Neuronal stem cell (in vitro differentiated cells): Measurements from ENCODE around the gene UGCG.

Experiments
- DNase-seq: peaks from one replicate; pipeline ENCODE4 v3.0.0-alpha.2; 2013; ENCODE audit warnings: low spot score
- H2AFZ ChIP-seq: one replicate; pipeline ENCODE4 v1.6.1; 2013; ENCODE audit warnings: mild to moderate bottlenecking, low read length, inconsistent platforms
- H2AK5ac ChIP-seq: 2 replicates; pipeline ENCODE4 v1.6.1; 2013; ENCODE audit warnings: low read depth, mild to moderate bottlenecking, inconsistent platforms, low read length, moderate library complexity, mixed read lengths
- H2BK120ac ChIP-seq: 2 replicates; pipeline ENCODE4 v1.6.1; 2013; ENCODE audit warnings: low read depth, mild to moderate bottlenecking, inconsistent platforms, low read length, moderate library complexity, mixed read lengths
- H2BK12ac ChIP-seq: one replicate; pipeline ENCODE4 v1.6.1; 2013; ENCODE audit warnings: low read length, inconsistent platforms
- H2BK15ac ChIP-seq: 2 replicates; pipeline ENCODE4 v1.6.1; 2013; ENCODE audit warnings: mild to moderate bottlenecking, low read length, inconsistent platforms, mixed read lengths
- H2BK5ac ChIP-seq: one replicate; pipeline ENCODE4 v1.6.1; 2013; ENCODE audit warnings: inconsistent platforms, mild to moderate bottlenecking, low read length, moderate library complexity
- H3K14ac ChIP-seq: one replicate; pipeline ENCODE4 v1.6.1; 2013; ENCODE audit warnings: low read length, inconsistent platforms
- H3K18ac ChIP-seq: 2 replicates; pipeline ENCODE4 v1.6.1; 2013; ENCODE audit warnings: low read length, inconsistent platforms
- H3K23ac ChIP-seq: 2 replicates; pipeline ENCODE4 v1.6.1; 2013; ENCODE audit warnings: low read depth, mild to moderate bottlenecking, mixed read lengths, low read length, inconsistent platforms; ENCODE audit not compliant: poor library complexity
- H3K27ac ChIP-seq: replicated peaks from 3 replicates; pipeline ENCODE4 v1.5.1; 2013; ENCODE audit warnings: low read length, inconsistent platforms
- H3K27me3 ChIP-seq, 3 experiments: 2 replicates each; pipeline ENCODE4 v1.6.1; 2013; ENCODE audit warnings: low read length in 3 of 3, mild to moderate bottlenecking in 2 of 3, inconsistent platforms in 1 of 3, low read depth in 1 of 3, mixed read lengths in 1 of 3, moderate library complexity in 1 of 3; ENCODE audit not compliant: control insufficient read depth in 3 of 3, insufficient read depth in 3 of 3
- H3K36me3 ChIP-seq, 2 donors: replicated peaks in 1 of 2; 2 replicates each; pipeline ENCODE4 v1.6.1; 2013; ENCODE audit warnings: low read length in 2 of 2; ENCODE audit not compliant: control insufficient read depth in 2 of 2, insufficient read depth in 2 of 2
- H3K4ac ChIP-seq: 2 replicates; pipeline ENCODE4 v1.6.1; 2013; ENCODE audit warnings: inconsistent platforms, mild to moderate bottlenecking, low read length, moderate library complexity
- H3K4me1 ChIP-seq, 2 donors: 1 replicate in 1 of 2; 2 replicates in 1 of 2; pipeline ENCODE4 v1.6.1; 2013; ENCODE audit warnings: low read length in 2 of 2, low read depth in 1 of 2; ENCODE audit not compliant: control insufficient read depth in 2 of 2, insufficient read depth in 1 of 2
- H3K4me2 ChIP-seq: one replicate; pipeline ENCODE4 v1.6.1; 2013; ENCODE audit warnings: mild to moderate bottlenecking, low read length, inconsistent platforms; ENCODE audit not compliant: insufficient read depth, poor library complexity, severe bottlenecking
- H3K4me3 ChIP-seq, 2 donors: 2 replicates each; pipeline ENCODE4 v1.5.1; 2013; ENCODE audit warnings: low read length in 2 of 2, mild to moderate bottlenecking in 2 of 2, inconsistent platforms in 1 of 2, moderate library complexity in 1 of 2
- H3K79me1 ChIP-seq: one replicate; pipeline ENCODE4 v1.6.1; 2013; ENCODE audit warnings: low read depth, mild to moderate bottlenecking, inconsistent platforms, low read length, moderate library complexity
- H3K9ac ChIP-seq: one replicate; pipeline ENCODE4 v1.6.1; 2013; ENCODE audit warnings: mild to moderate bottlenecking, low read depth, low read length, inconsistent platforms; ENCODE audit not compliant: poor library complexity
- H3K9me3 ChIP-seq, 2 donors: replicated peaks in 1 of 2; 2 replicates each; pipeline versions ENCODE3 to v1.6.1; 2013; ENCODE audit warnings: low read length in 2 of 2, mild to moderate bottlenecking in 2 of 2, inconsistent platforms in 1 of 2, low read depth in 1 of 2, mixed read lengths in 1 of 2, moderate library complexity in 1 of 2; ENCODE audit not compliant: control insufficient read depth in 2 of 2, insufficient read depth in 1 of 2
- H4K8ac ChIP-seq: one replicate; pipeline ENCODE4 v1.6.1; 2013; ENCODE audit warnings: low read depth, mild to moderate bottlenecking, inconsistent platforms, low read length, moderate library complexity
- H4K91ac ChIP-seq: one replicate; pipeline ENCODE4 v1.6.1; 2013; ENCODE audit warnings: low read length, low read depth, mild to moderate bottlenecking, inconsistent platforms; ENCODE audit not compliant: poor library complexity
- WGBS, 2 donors: extraction: QIAGEN DNeasy Blood & Tissue Kit; methylation state at CpG; one replicate each; pipeline ENCODE4 v1.1.7; 2013; ENCODE audit warnings: missing lambda C conversion rate in 2 of 2, mixed read lengths in 1 of 2; ENCODE audit not compliant: insufficient read length in 2 of 2, insufficient replicate concordance in 1 of 2; ENCODE audit errors: extremely low coverage in 2 of 2; 5-methylcytosine and 5-hydroxymethylcytosine counted together

UGCG gene

DNA sequence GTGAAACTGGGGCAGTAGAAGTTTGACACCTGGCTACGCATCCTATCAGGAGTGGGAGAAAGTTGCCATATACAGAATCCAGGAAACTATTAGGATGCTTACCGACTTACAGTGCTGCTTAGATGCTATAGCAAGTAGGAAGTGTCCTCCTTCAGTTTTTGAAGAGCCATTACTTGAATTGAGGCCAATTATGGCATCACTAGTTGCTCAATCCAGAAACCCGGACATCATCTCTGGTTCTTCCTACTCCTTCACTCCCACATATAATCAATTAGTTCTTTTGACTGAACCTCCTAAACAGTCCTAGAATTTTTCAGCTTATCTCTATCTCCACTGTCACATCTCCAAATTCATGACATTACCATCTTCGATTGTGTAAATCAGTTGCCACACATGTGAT is 41.8 kb upstream of the UGCG start:
- H4K8ac ChIP-seq: no peak overlapping the region
- no peak overlapping the region for H2BK15ac ChIP-seq
- no peaks in the 10 kb centered on the region for H3K36me3 ChIP-seq
- no peak overlapping the region for H3K27ac ChIP-seq
- H3K18ac ChIP-seq: no peak overlapping the region
- no peak overlapping the region for H3K4ac ChIP-seq
- H4K91ac ChIP-seq: no peak overlapping the region
- no peak overlapping the region for H2AK5ac ChIP-seq
- H2BK12ac ChIP-seq: no peak overlapping the region
- H3K4me1 ChIP-seq: no peaks in the 10 kb centered on the region
- H2BK120ac ChIP-seq: no peak overlapping the region
- H3K9ac ChIP-seq: no peak overlapping the region
- H3K4me3 ChIP-seq: no peak overlapping the region
- no peak overlapping the region for H3K14ac ChIP-seq
- H3K27me3 ChIP-seq: no peaks in the 10 kb centered on the region
- H3K4me2 ChIP-seq: no peak overlapping the region
- no peak overlapping the region for H2BK5ac ChIP-seq
- DNase-seq: no peak
- no peak overlapping the region for H3K23ac ChIP-seq
- WGBS, 2 donors: no CpG with 5 or more reads among the region's 4 CpGs
- H3K79me1 ChIP-seq: no peaks in the 10 kb centered on the region
- no peaks in the 10 kb centered on the region for H3K9me3 ChIP-seq
- no peak overlapping the region for H2AFZ ChIP-seq

DNA sequence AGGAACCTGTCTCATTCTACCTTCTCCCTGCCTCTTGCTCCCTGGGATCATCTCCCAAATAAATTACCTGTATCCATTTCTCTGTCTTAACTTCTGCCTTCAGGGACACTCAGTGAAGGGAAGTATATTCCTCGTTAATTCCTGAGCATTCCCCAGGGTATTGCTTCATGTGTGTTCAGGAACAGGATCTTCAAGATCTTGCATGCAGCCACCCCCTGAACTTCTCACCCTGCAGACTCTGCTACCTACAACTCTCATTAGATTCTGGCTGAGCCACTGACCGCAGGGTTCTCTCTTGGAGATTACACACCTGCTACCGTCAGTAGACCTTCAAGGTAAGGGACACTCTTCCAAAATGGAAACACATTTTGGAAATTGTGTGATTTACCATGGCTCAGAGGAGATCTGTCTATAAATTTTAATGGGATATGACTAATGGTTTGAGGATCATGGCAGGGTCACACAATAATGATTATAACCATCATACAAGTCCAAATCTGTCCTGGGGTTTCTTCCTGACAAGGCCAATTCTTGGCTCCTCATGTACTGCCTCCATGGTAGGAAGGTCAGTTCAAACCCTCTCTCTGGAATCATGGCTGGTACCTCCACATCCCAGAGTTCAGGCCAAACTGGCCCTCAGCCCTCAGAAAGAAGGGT is 38.9 kb upstream of the UGCG start:
- H4K8ac ChIP-seq: no peak overlapping the region
- no peak overlapping the region for H3K4me3 ChIP-seq
- H2BK15ac ChIP-seq: no peak overlapping the region
- H3K27ac ChIP-seq: no peak overlapping the region
- H3K14ac ChIP-seq: no peak overlapping the region
- H3K36me3 ChIP-seq: no peaks in the 10 kb centered on the region
- no peak overlapping the region for H2BK120ac ChIP-seq
- no peaks in the 10 kb centered on the region for H3K4me1 ChIP-seq
- no peak overlapping the region for H2AFZ ChIP-seq
- no peak overlapping the region for H3K18ac ChIP-seq
- no peaks in the 10 kb centered on the region for H3K27me3 ChIP-seq
- no peak overlapping the region for H2BK5ac ChIP-seq
- no peak for DNase-seq
- H4K91ac ChIP-seq: no peak overlapping the region
- H2AK5ac ChIP-seq: no peak overlapping the region
- no peak overlapping the region for H2BK12ac ChIP-seq
- H3K79me1 ChIP-seq: no peaks in the 10 kb centered on the region
- H3K4ac ChIP-seq: no peak overlapping the region
- H3K9ac ChIP-seq: no peak overlapping the region
- H3K4me2 ChIP-seq: no peak overlapping the region
- H3K23ac ChIP-seq: no peak overlapping the region
- WGBS, 2 donors: no CpG with 5 or more reads among the region's 3 CpGs
- no peaks in the 10 kb centered on the region for H3K9me3 ChIP-seq

- H3K23ac ChIP-seq: no peak overlapping the region
- H3K27ac ChIP-seq: no peak overlapping the region
- H4K8ac ChIP-seq: no peak overlapping the region
- H2AFZ ChIP-seq: no peak overlapping the region
- no peak overlapping the region for H2BK12ac ChIP-seq
- H3K4me2 ChIP-seq: no peak overlapping the region
- no CpG with 5 or more reads among the region's 4 CpGs for WGBS, 2 donors
- no peak overlapping the region for H3K4ac ChIP-seq
- no peak for DNase-seq
- no peak overlapping the region for H3K9ac ChIP-seq
- no peaks in the 10 kb centered on the region for H3K36me3 ChIP-seq
- H4K91ac ChIP-seq: no peak overlapping the region
- H3K4me1 ChIP-seq: peaks cover 0 to 5% of the 10 kb centered on the region in 2 donors
- H3K14ac ChIP-seq: no peak overlapping the region
- no peaks in the 10 kb centered on the region for H3K27me3 ChIP-seq
- no peak overlapping the region for H3K18ac ChIP-seq
- H2AK5ac ChIP-seq: no peak overlapping the region
- H3K4me3 ChIP-seq: no peak overlapping the region
- no peaks in the 10 kb centered on the region for H3K79me1 ChIP-seq
- no peaks in the 10 kb centered on the region for H3K9me3 ChIP-seq
- H2BK120ac ChIP-seq: no peak overlapping the region
- no peak overlapping the region for H2BK5ac ChIP-seq
- no peak overlapping the region for H2BK15ac ChIP-seq
Measured at GRCh38 chr9:111860443-111860842, 36.2 kb upstream of the UGCG start.

DNA sequence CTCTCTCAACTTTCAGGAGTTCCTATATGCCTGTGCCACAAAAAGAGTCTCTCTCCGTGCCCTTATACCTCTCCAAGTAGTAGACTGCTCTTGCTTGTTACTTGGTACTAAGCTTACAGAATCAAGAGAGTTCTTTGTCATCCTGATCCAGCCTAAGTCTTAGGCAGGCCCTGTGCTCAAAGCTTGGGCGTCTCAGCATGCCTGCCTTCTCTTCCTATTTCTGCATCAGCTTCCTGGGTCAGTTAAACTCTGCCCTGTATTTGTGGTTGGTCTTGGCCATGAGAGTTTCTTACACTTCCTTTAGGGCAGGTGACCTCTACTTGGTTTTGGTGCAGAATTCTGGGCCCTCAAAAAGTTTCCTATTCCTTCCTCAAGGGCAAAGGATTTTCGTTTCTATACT is 33.0 kb upstream of the UGCG start:
- no peak overlapping the region for H2BK15ac ChIP-seq
- H3K23ac ChIP-seq: no peak overlapping the region
- H3K27me3 ChIP-seq: no peaks in the 10 kb centered on the region
- no peak overlapping the region for H3K9ac ChIP-seq
- H3K4me2 ChIP-seq: no peak overlapping the region
- H3K36me3 ChIP-seq: no peaks in the 10 kb centered on the region
- H3K14ac ChIP-seq: no peak overlapping the region
- no peaks in the 10 kb centered on the region for H3K9me3 ChIP-seq
- no CpG with 5 or more reads among the region's 3 CpGs for WGBS, 2 donors
- no peaks in the 10 kb centered on the region for H3K79me1 ChIP-seq
- H2BK120ac ChIP-seq: no peak overlapping the region
- no peak for DNase-seq
- H2AFZ ChIP-seq: no peak overlapping the region
- no peak overlapping the region for H3K18ac ChIP-seq
- no peak overlapping the region for H3K4ac ChIP-seq
- no peak overlapping the region for H3K4me3 ChIP-seq
- H3K4me1 ChIP-seq: peaks cover 0 to 5% of the 10 kb centered on the region in 2 donors
- H2AK5ac ChIP-seq: no peak overlapping the region
- H2BK12ac ChIP-seq: no peak overlapping the region
- H4K8ac ChIP-seq: no peak overlapping the region
- H4K91ac ChIP-seq: no peak overlapping the region
- H3K27ac ChIP-seq: no peak overlapping the region
- no peak overlapping the region for H2BK5ac ChIP-seq
